HepG2 (cell line): Measurements from ENCODE around the gene NOCT. TPM values are rescaled to one million over a fixed set of nuclear protein-coding genes. Genes with fewer than 3 reads are reported as not detected.

Experiments used
- ARNT2 ChIP-seq: sonication (generic); formaldehyde crosslinking; IDR thresholded peaks from 2 replicates; pipeline ENCODE4 v1.8.0; 2022; ENCODE audit warnings: mild to moderate bottlenecking, low read depth, missing genetic modification reagents, moderate library complexity
- BRCA1 ChIP-seq: sonication (generic); formaldehyde crosslinking; IDR thresholded peaks from 2 replicates; pipeline ENCODE4 v1.4.0; 2020; ENCODE audit warnings: missing genetic modification reagents
- CBX2 ChIP-seq, 2 experiments: fragments of 200-600 bp in 1 of 2; sonication (generic); formaldehyde crosslinking in 1 of 2; IDR thresholded peaks; 2 replicates each; pipeline versions ENCODE4 v1.7.0 to v1.8.1; 2018 to 2022; ENCODE audit warnings: low read depth in 2 of 2, low read length in 1 of 2, mild to moderate bottlenecking in 1 of 2, missing genetic modification reagents in 1 of 2
- DMAP1 ChIP-seq: IDR thresholded peaks from 2 replicates; pipeline ENCODE4 v1.6.1; 2016
- HIC2 ChIP-seq: sonication (generic); formaldehyde crosslinking; IDR thresholded peaks from 2 replicates; pipeline ENCODE4 v1.9.0; 2022; ENCODE audit warnings: low read depth, missing genetic modification reagents
- POGK ChIP-seq: sonication (generic); formaldehyde crosslinking; conservative IDR thresholded peaks from 2 replicates; pipeline ENCODE4 v1.8.0; 2022; ENCODE audit warnings: mild to moderate bottlenecking, moderate library complexity, missing genetic modification reagents
- USF2 ChIP-seq, 2 experiments: sonication (generic) in 1 of 2; formaldehyde crosslinking in 1 of 2; IDR thresholded peaks; 2 replicates each; pipeline versions ENCODE4 v1.5.1 to v1.6.1; 2011 to 2020; ENCODE audit warnings: borderline replicate concordance in 1 of 2, low read depth in 1 of 2, low read length in 1 of 2, mild to moderate bottlenecking in 1 of 2, missing genetic modification reagents in 1 of 2, moderate library complexity in 1 of 2
- ZBTB38 ChIP-seq: sonication (generic); formaldehyde crosslinking; IDR thresholded peaks from 2 replicates; pipeline ENCODE4 v1.5.1; 2020; ENCODE audit warnings: mild to moderate bottlenecking, missing genetic modification reagents
- ZMAT5 ChIP-seq: sonication (generic); formaldehyde crosslinking; IDR thresholded peaks from 2 replicates; pipeline ENCODE4 v1.5.0; 2020; ENCODE audit warnings: mild to moderate bottlenecking, low read depth, missing genetic modification reagents, borderline replicate concordance
- ZNF180 ChIP-seq: sonication (generic); formaldehyde crosslinking; IDR thresholded peaks from 2 replicates; pipeline ENCODE4 v1.4.0; 2020; ENCODE audit warnings: low read depth, missing genetic modification reagents, borderline replicate concordance
- ZNF629 ChIP-seq: sonication (generic); formaldehyde crosslinking; conservative IDR thresholded peaks from 2 replicates; pipeline ENCODE4 v1.5.0; 2020; ENCODE audit warnings: missing genetic modification reagents
- ZNF784 ChIP-seq: sonication (generic); formaldehyde crosslinking; IDR thresholded peaks from 2 replicates; pipeline ENCODE4 v1.5.1; 2020; ENCODE audit warnings: missing genetic modification reagents, mild to moderate bottlenecking, borderline replicate concordance
- ZNF839 ChIP-seq: sonication (generic); formaldehyde crosslinking; IDR thresholded peaks from 2 replicates; pipeline ENCODE4 v1.4.0; 2020; ENCODE audit warnings: missing genetic modification reagents, mild to moderate bottlenecking, borderline replicate concordance
- ZXDC ChIP-seq: sonication (generic); formaldehyde crosslinking; IDR thresholded peaks from 2 replicates; pipeline ENCODE4 v1.5.0; 2020; ENCODE audit warnings: mild to moderate bottlenecking, missing genetic modification reagents
- polyA plus RNA-seq, 8 experiments: library from polyadenylated mRNA; depleted of rRNA in 3 of 8; stranded (reverse) in 7 of 8; unstranded in 1 of 8; fragments of >200 nt; fragmentation: Illumina TruSeq in 4 of 8; extraction: Trizol in 4 of 8; gene quantifications; 2 replicates each; pipeline versions ENCODE4 v1.2.1 to v1.2.3, GENCODE V29; 2011 to 2016; ENCODE audit warnings: low read depth in 4 of 8, missing spikeins in 1 of 8, mixed read lengths in 1 of 8; ENCODE audit not compliant: insufficient read depth in 1 of 8
- total RNA-seq, 5 experiments: library from RNA; depleted of rRNA; stranded (reverse); fragments of >200 nt; fragmentation: Illumina TruSeq; extraction: Trizol; gene quantifications; 2 replicates each; pipeline ENCODE4 v1.2.3, GENCODE V29; 2016; ENCODE audit warnings: low read depth in 1 of 5

The NOCT gene
- total and polyA plus RNA-seq, 2 of the 13 experiments (the other 11 are each of a cell fraction or from before 2014, with no cell fraction given): 3.6 to 13.1 TPM

GRCh38 chr4:139083956-139084803 lies 68.6 kb downstream of the NOCT start (continued):
- TF ChIP-seq POGK (CRISPR knock-in tag): peak; percentile 86
- no peak for TF ChIP-seq ZNF839 (CRISPR knock-in tag)
- no peak for TF ChIP-seq ZNF629
- TF ChIP-seq HIC2: 0 out of 2 replicates have a peak, but pooled peaks have one; percentile 30
- no peak for TF ChIP-seq CBX2 (IDR thresholded peaks at IDR 0.05; ENCODE audit: low read depth, low read length)
- no peak for TF ChIP-seq CBX2 (CRISPR knock-in tag; IDR thresholded peaks at IDR 0.05; ENCODE audit: low read depth)
- TF ChIP-seq ARNT2: peak; percentile 74; the same call in 1 of the 2 replicates
- no peak for TF ChIP-seq ZNF784 (CRISPR knock-in tag)
- TF ChIP-seq ZBTB38 (CRISPR knock-in tag): peak; percentile 69; the same call in 1 of the 2 replicates
- peak; percentile 59; the same call in 1 of the 2 replicates for TF ChIP-seq ZXDC (CRISPR knock-in tag)
- TF ChIP-seq ZMAT5 (CRISPR knock-in tag): no peak
- no peak for TF ChIP-seq USF2 (IDR thresholded peaks at IDR 0.05; ENCODE audit: low read depth, low read length)
- peak; percentile 30; the same call in 1 of the 2 replicates for TF ChIP-seq USF2 (CRISPR knock-in tag; IDR thresholded peaks at IDR 0.05; ENCODE audit: borderline replicate concordance)
- TF ChIP-seq BRCA1 (CRISPR knock-in tag): no peak
- TF ChIP-seq ZNF180: no peak
- peak; percentile 86 for TF ChIP-seq DMAP1
